Measurements from ENCODE around the gene CALHM4. TPM values are rescaled to one million over a fixed set of nuclear protein-coding genes. Genes with fewer than 3 reads are reported as not detected.
"Not testable (repeated sequence)": the region's sequence is repeated elsewhere in the genome, so short reads cannot be mapped to it uniquely, and the experiment has no call there.

Gene CALHM4
- total RNA-seq, 4 donors from 2014 or later, result 1.8 to 12.5 (median 2.6) TPM; not detected in 1

GRCh38 chr6:116586276-116586675 is 32.7 kb downstream of the CALHM4 start:
- no peak for DNase-seq (ENCODE audit: low spot score in 2 of 2)
- Histone ChIP-seq H3K4me3 (no peak overlapping the region), H3K27ac (no peak overlapping the region), H3K9me3 (no peaks in the 10 kb centered on the region), H3K36me3 (peaks cover 55% of the 10 kb centered on the region), H3K27me3 (no peaks in the 10 kb centered on the region), H3K4me1 (no peaks in the 10 kb centered on the region)
- TF ChIP-seq POLR2A (IDR thresholded peaks at IDR 0.05) (no peak), CTCF (IDR thresholded peaks at IDR 0.05) (no peak), EP300 (IDR thresholded peaks at IDR 0.05) (no peak), POLR2AphosphoS5 (IDR thresholded peaks at IDR 0.05) (no peak)

DNA sequence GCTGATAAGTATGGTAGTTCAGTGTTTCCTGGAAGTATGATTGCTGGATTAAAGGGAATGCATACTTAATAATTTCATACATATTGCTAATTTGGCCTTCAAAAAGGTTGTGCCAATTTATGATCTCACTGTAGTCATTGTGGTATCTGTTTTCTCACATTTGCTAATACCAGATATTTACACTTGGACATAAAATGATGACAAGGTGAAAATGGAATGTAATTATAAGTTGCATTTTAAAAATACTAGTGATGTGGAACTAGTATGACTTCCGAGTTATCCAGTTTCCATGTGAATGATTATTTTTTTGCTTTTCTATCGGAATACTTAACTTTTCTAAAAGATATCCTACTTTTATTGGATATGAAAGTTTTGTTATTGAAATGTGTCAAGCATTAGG is 33.2 kb downstream of the CALHM4 start:
- H3K4me1 ChIP-seq, result no peaks in the 10 kb centered on the region
- peaks cover 60% of the 10 kb centered on the region for H3K36me3 ChIP-seq
- WGBS, result 97% methylated on average over 2 of the region's 2 CpGs
- no peak for TF ChIP-seq CTCF (IDR thresholded peaks at IDR 0.05)
- TF ChIP-seq POLR2AphosphoS5 (IDR thresholded peaks at IDR 0.05), result no peak
- no peak for TF ChIP-seq POLR2A (IDR thresholded peaks at IDR 0.05)
- TF ChIP-seq EP300 (IDR thresholded peaks at IDR 0.05), result no peak
- no peak overlapping the region for H3K27ac ChIP-seq
- no peaks in the 10 kb centered on the region for H3K27me3 ChIP-seq
- no peak overlapping the region for H3K4me3 ChIP-seq
- no peaks in the 10 kb centered on the region for H3K9me3 ChIP-seq
- DNase-seq (ENCODE audit: low spot score in 2 of 2), result no peak

DNA sequence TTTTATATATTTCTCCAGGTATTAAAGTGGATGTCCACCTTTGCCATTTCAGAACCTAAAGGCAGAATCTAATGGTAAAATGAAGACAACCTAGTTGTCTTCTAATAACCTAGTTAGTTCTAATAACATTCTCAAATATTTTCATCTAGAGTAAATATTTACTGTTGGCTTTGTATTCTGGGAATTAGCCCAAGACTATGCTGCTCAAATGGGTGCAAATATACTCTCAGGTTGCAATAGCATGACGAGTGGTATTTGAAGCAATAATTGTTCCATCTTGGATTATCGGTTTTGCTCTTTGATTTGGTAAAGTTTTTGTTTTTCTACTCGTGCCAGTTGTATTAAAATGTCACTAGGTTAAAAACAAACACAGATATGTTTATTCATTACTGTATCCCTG is 41.7 kb downstream of the CALHM4 start:
- Histone ChIP-seq H3K27me3 (no peaks in the 10 kb centered on the region), H3K27ac (no peak overlapping the region), H3K4me3 (no peak overlapping the region), H3K4me1 (no peaks in the 10 kb centered on the region), H3K36me3 (peaks cover 56% of the 10 kb centered on the region), H3K9me3 (no peaks in the 10 kb centered on the region)
- TF ChIP-seq CTCF (IDR thresholded peaks at IDR 0.05), result no peak
- TF ChIP-seq POLR2AphosphoS5 (IDR thresholded peaks at IDR 0.05), result no peak
- no peak for TF ChIP-seq POLR2A (IDR thresholded peaks at IDR 0.05)
- TF ChIP-seq EP300 (IDR thresholded peaks at IDR 0.05), result no peak
- DNase-seq (ENCODE audit: low spot score in 2 of 2), result no peak
- 89% methylated on average over 3 of the region's 3 CpGs for WGBS

DNA sequence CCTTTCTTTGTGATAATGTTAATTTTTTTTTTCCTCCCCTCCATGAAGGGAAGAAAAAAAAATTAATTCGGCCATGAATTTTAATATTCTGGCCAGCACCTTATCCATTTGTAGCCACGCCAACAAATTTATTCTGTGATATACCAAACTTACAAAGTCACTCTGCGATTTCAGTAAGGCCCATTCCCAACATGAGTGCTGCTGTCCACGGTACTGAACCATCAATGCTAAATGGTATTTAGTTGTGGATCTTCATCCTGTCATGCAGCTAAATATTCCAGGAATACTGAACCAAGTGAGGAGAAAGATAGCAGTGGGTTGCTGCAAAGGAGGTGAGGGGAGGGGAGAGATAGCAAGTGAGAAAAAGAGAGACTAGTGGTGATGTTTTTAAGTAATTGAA is 43.3 kb downstream of the CALHM4 start:
- Histone ChIP-seq H3K36me3 (peaks cover 44% of the 10 kb centered on the region), H3K27ac (no peak overlapping the region), H3K4me3 (no peak overlapping the region), H3K9me3 (no peaks in the 10 kb centered on the region), H3K4me1 (no peaks in the 10 kb centered on the region), H3K27me3 (no peaks in the 10 kb centered on the region)
- WGBS, result 81% methylated on average over 4 of the region's 4 CpGs
- TF ChIP-seq CTCF (IDR thresholded peaks at IDR 0.05) (no peak), POLR2AphosphoS5 (IDR thresholded peaks at IDR 0.05) (no peak), EP300 (IDR thresholded peaks at IDR 0.05) (no peak)
- no peak for DNase-seq (ENCODE audit: low spot score in 2 of 2)

- H3K4me1 ChIP-seq; H3K27me3 ChIP-seq; DNase-seq (ENCODE audit: low spot score in 2 of 2); H3K27ac ChIP-seq; H3K4me3 ChIP-seq; H3K9me3 ChIP-seq: not testable (repeated sequence)
- peaks cover 14% of the 10 kb centered on the region for H3K36me3 ChIP-seq
- WGBS, result 89% methylated on average over 3 of the region's 3 CpGs
Observed at GRCh38 chr6:116603916-116604315, 50.4 kb downstream of the CALHM4 start.

DNA sequence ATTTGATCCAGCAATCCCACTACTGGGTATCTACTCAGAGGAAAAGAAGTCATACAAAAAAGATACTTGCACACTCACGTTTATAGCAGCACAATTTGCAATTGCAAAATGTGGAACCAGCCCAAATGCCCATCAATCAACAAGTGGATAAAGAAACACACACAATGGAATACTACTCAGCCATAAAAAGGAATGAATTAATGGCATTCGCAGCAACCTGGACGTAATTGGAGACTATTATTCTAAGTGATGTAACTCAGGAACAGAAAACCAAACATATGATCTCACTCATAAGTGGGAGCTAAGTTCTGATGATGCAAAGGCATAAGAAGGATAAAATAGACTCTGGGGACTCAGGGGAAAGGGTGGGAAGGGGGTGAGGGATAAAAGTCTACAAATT is 51.3 kb downstream of the CALHM4 start:
- peaks cover 14% of the 10 kb centered on the region for H3K36me3 ChIP-seq
- H3K4me1 ChIP-seq; H3K9me3 ChIP-seq; DNase-seq (ENCODE audit: low spot score in 2 of 2); H3K4me3 ChIP-seq; H3K27ac ChIP-seq; H3K27me3 ChIP-seq: not testable (repeated sequence)
- 93% methylated on average over 3 of the region's 3 CpGs for WGBS
